GM04504 (cell line): ENCODE results near the gene ANKRD66.

Experiments
- DNase-seq: peaks from one replicate; pipeline ENCODE4 v3.0.0-alpha.2; 2012; ENCODE audit warnings: low read depth

Gene ANKRD66

GRCh38 chr6:46790355-46790874 lies 43.7 kb downstream of the ANKRD66 start:
- no peak for DNase-seq

- no peak for DNase-seq
Measured at GRCh38 chr6:46792635-46793034, 45.9 kb downstream of the ANKRD66 start.

GRCh38 chr6:46793138-46793537 lies 46.4 kb downstream of the ANKRD66 start, which contains the start of gene MEP1A:
Gene MEP1A (plus strand): TSS chr6:46793389. CDS start chr6:46793399, 10 bp downstream.
- no peak for DNase-seq

GRCh38 chr6:46794068-46794467 lies 47.3 kb downstream of the ANKRD66 start:
- DNase-seq = no peak

GRCh38 chr6:46795816-46796215 lies 49.1 kb downstream of the ANKRD66 start:
- DNase-seq = no peak

- DNase-seq = no peak
Measured at GRCh38 chr6:46796848-46797580, 50.3 kb downstream of the ANKRD66 start.

GRCh38 chr6:46799657-46800056 lies 52.9 kb downstream of the ANKRD66 start:
- no peak for DNase-seq

- no peak for DNase-seq
Measured at GRCh38 chr6:46808806-46809205, 62.1 kb downstream of the ANKRD66 start.
